Dedifferentiated amniotic fluid mesenchymal stem cell (primary cell): ENCODE results near the gene WNT16.
"Not testable (repeated sequence)": the region's sequence is repeated elsewhere in the genome, so short reads cannot be mapped to it uniquely, and the experiment has no call there.

ENCODE experiments used
- DNase-seq: peaks from one replicate; pipeline ENCODE4 v3.0.0-alpha.2; 2016; ENCODE audit errors: extremely low spot score

Gene WNT16

DNA sequence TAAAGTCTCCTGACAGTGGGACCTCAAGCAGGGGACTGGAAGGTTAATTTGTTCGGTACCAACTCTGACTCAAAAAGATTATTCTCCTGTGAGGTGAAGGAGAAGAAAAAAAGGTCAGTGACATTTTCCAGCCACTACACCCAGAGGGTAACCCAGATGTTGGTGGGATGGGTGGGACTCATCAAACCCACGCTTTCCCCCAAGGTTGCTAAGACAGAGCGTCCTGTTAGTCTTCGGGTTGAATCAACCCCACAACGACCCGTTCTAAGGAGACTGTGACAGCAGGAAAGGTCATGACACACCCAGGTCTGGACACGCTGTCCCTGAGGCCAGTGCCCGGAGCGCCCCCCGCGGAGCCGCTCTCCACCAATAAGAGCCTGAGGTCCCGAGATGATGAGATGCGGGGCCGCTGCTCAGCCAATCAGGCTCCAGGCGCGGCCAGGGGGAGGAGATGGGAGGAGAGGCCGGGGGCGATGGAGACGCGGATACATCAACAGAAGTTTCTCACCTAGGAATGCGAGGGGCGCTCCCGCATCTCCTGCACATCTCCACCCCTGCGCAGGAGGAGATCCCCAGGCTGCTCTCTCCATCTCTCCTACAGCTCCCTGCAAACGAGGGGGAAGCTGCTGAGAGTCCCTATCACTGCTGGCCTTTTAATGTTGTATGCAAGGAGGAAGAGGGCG lies at the start of gene WNT16:
Gene WNT16, plus strand, starts transcription at position 493 of the 683 bp plus-strand sequence. CDS start 293 bp downstream, outside the sequence.
- DNase-seq = no peak

GRCh38 chr7:121279060-121279620 lies 49.7 kb upstream of the WNT16 start:
- no peak for DNase-seq

GRCh38 chr7:121279822-121280221 lies 49.0 kb upstream of the WNT16 start:
- no peak for DNase-seq

- DNase-seq = no peak
Measured at GRCh38 chr7:121280656-121281055, 48.1 kb upstream of the WNT16 start.

DNA sequence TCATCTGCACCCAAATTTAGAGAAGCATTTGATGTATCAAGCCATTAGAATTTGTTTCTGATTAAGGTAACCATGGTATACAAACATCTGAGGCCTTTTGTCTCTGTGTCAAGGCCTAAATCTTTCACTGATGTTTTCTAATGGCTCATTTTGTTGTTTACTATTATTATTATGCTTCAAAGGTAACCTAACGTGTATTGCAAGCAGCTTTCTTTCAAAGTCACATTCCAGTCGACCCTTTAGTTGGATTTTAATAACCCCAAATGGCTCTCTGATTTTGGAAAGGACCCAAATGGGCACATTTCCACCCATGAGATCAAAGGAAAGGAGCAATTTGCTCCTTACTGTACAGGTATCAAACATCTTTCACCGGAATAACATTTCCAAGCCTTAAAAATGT lies 46.7 kb upstream of the WNT16 start:
- DNase-seq = no peak

- no peak for DNase-seq
Measured at GRCh38 chr7:121285066-121285667, 43.6 kb upstream of the WNT16 start.

- no peak for DNase-seq
Measured at GRCh38 chr7:121286186-121286585, 42.6 kb upstream of the WNT16 start.

- no peak for DNase-seq
Measured at GRCh38 chr7:121286742-121287734, 41.8 kb upstream of the WNT16 start.

GRCh38 chr7:121288894-121289293 lies 39.9 kb upstream of the WNT16 start:
- DNase-seq = no peak

DNA sequence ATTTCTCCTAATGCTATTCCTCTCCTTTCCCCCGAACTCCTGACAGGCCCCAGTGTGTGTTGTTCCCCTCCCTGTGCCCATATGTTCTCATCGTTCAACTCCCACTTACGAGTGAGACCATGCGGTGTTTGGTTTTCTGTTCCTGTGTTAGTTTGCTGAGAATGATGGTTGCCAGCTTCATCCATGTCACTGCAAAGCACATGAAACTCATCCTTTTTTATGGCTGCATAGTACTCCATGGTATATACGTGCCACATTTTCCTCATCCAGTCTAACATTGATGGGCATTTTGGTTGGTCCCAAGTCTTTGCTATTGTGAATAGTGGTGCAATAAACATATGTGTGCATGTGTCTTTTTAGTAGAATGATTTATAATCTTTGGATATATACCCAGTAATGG lies 38.9 kb upstream of the WNT16 start:
- DNase-seq = not testable (repeated sequence)

DNA sequence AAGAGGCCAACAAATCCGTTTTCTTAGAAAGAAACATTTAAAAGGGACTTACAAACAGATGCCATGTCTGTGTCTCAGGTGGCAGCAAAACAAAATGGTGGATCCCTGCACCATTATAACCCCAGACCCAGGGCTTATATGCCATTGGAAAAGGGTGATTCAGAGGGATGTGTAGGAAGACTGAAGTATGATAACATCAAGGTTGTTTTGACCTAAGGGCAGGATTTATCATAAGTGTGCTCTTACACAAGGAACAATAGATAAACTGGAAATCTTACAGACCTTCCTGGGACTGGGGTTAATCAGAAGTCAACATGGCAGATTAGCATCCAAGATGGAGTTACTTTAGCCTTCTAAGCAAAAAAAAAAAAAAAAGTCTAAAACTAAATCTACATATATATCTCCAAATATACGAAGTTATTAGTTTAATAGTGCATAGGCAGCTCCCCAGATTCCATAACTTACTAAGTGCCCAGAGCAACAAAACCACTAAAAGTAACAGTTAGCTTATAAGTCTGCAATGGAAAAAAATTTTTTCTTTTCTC lies 34.3 kb upstream of the WNT16 start:
- no peak for DNase-seq

DNA sequence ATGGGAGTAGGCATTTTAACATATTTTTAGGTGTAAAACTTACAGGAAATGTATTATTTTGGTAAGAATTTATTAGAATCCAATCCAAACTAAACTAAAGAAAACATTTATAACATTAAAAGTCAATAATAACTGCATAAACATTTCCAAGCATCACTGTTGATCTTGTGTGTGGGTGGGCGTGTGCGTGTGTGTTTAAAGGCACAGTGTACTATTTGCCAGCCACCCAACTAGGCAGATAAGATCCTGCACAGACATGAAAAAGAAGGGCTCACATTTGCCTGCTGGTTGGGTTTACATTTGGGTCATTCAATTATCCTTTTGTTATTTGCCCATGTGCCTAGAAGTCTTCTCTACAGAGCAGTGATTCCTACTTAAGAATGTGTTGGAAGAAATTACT lies 31.0 kb upstream of the WNT16 start:
- DNase-seq = no peak

- no peak for DNase-seq
Measured at GRCh38 chr7:121298831-121299239, 30.0 kb upstream of the WNT16 start.

GRCh38 chr7:121300685-121301420 lies 27.9 kb upstream of the WNT16 start:
- no peak for DNase-seq

- DNase-seq = no peak
Measured at GRCh38 chr7:121301446-121302213, 27.2 kb upstream of the WNT16 start.

DNA sequence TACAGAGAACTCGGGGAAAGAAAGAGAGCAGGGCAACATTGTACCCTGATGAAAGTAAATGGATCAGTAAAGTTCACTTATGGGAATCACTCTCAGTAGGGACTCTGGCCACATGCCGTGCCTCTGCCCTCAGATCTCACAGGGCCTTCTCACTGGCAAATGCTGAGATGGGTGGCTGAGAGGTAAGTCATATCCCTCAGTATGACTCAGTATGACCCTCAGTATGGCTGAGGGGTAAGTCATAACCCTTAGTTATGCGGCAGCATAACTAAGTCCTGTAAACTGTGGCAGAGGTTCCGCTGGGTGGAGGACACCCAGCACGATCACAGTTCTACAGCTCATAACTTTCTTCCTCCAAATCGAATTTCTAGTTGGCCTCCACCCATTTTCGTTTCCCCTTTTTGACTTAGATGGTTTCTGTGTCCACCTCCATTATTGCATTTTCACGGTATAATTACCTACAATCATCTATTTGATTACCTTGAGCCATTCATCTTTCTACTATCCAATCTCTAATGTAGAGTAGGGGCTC lies 26.5 kb upstream of the WNT16 start:
- DNase-seq = no peak

DNA sequence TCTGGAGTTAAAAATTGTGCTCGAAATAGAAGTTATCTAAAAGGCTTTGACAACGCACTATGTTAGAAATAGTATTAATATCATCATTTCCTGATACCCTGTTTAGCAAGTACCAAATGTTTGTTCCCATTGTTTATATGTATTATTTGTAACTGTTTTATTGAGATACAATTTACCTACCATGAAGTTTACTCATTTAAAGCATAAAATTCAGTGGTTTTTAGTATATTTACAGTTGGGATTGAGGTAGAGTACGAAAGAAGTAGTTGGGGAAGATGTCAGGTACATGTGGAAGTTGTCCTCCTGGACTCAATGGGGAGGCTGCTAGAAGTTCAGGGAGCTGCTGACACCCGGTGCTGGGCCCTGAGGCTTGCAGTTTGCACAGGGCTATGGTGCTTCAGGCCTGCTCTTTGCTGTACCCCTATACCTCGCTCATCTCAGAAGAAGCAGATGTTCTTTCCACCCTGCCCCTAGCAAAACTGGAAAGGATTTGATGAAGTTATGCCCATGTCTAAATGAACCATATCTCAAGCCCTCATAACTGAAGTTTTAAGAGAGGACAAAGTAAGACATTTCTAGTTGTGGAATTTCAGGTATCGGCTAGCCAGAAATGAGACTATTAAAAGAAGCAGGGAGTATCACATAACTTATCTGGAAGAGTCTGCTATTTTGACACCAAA lies 25.2 kb upstream of the WNT16 start:
- DNase-seq = no peak

GRCh38 chr7:121304102-121304658 lies 24.6 kb upstream of the WNT16 start:
- no peak for DNase-seq

DNA sequence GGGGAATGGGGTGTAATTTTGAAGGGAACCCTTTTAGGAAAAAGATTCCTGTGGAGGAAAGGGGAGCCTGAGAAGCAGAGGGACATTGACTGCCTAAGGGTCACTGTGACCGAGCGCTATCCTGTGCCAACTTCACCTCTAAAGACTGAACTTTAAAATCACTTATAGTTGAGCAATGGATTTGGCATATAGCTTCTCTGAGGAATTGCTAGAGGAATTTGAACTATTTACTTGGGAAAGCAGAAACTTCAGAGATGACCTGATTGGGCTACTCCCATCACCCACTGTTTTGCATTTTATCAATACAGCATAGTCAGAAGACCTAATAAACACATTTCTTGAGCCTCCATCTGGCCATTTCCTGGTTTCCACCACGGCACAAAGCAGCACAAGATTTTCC lies 23.7 kb upstream of the WNT16 start:
- DNase-seq = no peak
